Neural cell (in vitro differentiated cells): ENCODE results near the gene PLCH1. TPM values are rescaled to one million over a fixed set of nuclear protein-coding genes. Genes with fewer than 3 reads are reported as not detected.

Experiments
- H2AFZ ChIP-seq: fragments of 200-600, 300-800 bp; sonication (generic), shearing (Covaris generic); 2 replicates; pipeline ENCODE4 v1.6.0; 2014; ENCODE audit warnings: low read depth, mild to moderate bottlenecking, antibody characterized with exemption, low read length, moderate library complexity
- H3F3A ChIP-seq: fragments of 200-600 bp; shearing (Covaris generic); 2 replicates; pipeline ENCODE4 v1.6.1; 2016; ENCODE audit warnings: mild to moderate bottlenecking, moderate library complexity, mixed read lengths, antibody characterized with exemption, low read length; ENCODE audit not compliant: insufficient read depth, poor library complexity, severe bottlenecking
- H3K27ac ChIP-seq: fragments of 200-600, 300-800 bp; sonication (generic), shearing (Covaris generic); 2 replicates; pipeline ENCODE4 v1.5.1; 2014; ENCODE audit warnings: mild to moderate bottlenecking, low read length, moderate library complexity
- H3K27me3 ChIP-seq: fragments of 300-800, 200-600 bp; sonication (generic), shearing (Covaris generic); 2 replicates; pipeline ENCODE4 v1.6.0; 2014; ENCODE audit warnings: mild to moderate bottlenecking, low read depth, low read length, moderate library complexity; ENCODE audit not compliant: insufficient read depth
- H3K36me3 ChIP-seq: fragments of 300-800, 200-600 bp; sonication (generic), shearing (Covaris generic); 2 replicates; pipeline ENCODE4 v1.5.1; 2014; ENCODE audit warnings: mild to moderate bottlenecking, antibody characterized with exemption, low read length, moderate library complexity; ENCODE audit not compliant: insufficient read depth
- H3K4me2 ChIP-seq: fragments of 300-800, 200-600 bp; sonication (generic), shearing (Covaris generic); 2 replicates; pipeline ENCODE4 v1.6.0; 2014; ENCODE audit warnings: mild to moderate bottlenecking, low read length
- H3K4me3 ChIP-seq: fragments of 300-800, 200-600 bp; sonication (generic), shearing (Covaris generic); 2 replicates; pipeline ENCODE4 v1.5.1; 2014; ENCODE audit warnings: mild to moderate bottlenecking, low read length, moderate library complexity
- H3K79me2 ChIP-seq: fragments of 200-600 bp; shearing (Covaris generic); replicated peaks from 2 replicates; pipeline ENCODE4 v1.6.0; 2014; ENCODE audit warnings: mild to moderate bottlenecking, low read length, moderate library complexity; ENCODE audit not compliant: insufficient read depth
- H3K9ac ChIP-seq: fragments of 300-800, 200-600 bp; sonication (generic), shearing (Covaris generic); 2 replicates; pipeline ENCODE4 v1.6.1; 2016; ENCODE audit warnings: mild to moderate bottlenecking, low read length, mixed read lengths
- H3K9me2 ChIP-seq: fragments of 200-600 bp; shearing (Covaris generic); 2 replicates; pipeline ENCODE4 v1.6.1; 2016; ENCODE audit warnings: mild to moderate bottlenecking, low read length, mixed read lengths; ENCODE audit not compliant: insufficient read depth
- H3K9me3 ChIP-seq: fragments of 200-600, 300-800 bp; sonication (generic), shearing (Covaris generic); 2 replicates; pipeline ENCODE4 v1.6.1; 2016; ENCODE audit warnings: mild to moderate bottlenecking, mixed run types, low read length, moderate library complexity, mixed read lengths
- H4K20me1 ChIP-seq: fragments of 200-600 bp; shearing (Covaris generic); 2 replicates; pipeline ENCODE4 v1.6.1; 2016; ENCODE audit warnings: mild to moderate bottlenecking, mixed run types; ENCODE audit not compliant: insufficient read depth
- CTCF ChIP-seq: fragments of 450-650 bp; IDR thresholded peaks from 2 replicates; pipeline ENCODE4 v1.5.1; 2014; ENCODE audit warnings: antibody characterized with exemption, mild to moderate bottlenecking, moderate library complexity; ENCODE audit not compliant: poor library complexity, severe bottlenecking
- EP300 ChIP-seq: fragments of 450-650 bp; conservative IDR thresholded peaks from 2 replicates; pipeline ENCODE4 v1.6.1; 2014; ENCODE audit warnings: antibody characterized with exemption, mild to moderate bottlenecking, moderate library complexity; ENCODE audit not compliant: poor library complexity, severe bottlenecking
- EZH2 ChIP-seq: fragments of 200-600, 300-800 bp; shearing (Covaris generic), sonication (generic); IDR thresholded peaks from 2 replicates; pipeline ENCODE4 v1.6.1; 2014; ENCODE audit warnings: antibody characterized with exemption, low read length, borderline replicate concordance, mild to moderate bottlenecking; ENCODE audit not compliant: insufficient read depth, poor library complexity, severe bottlenecking
- MXI1 ChIP-seq: fragments of 450-650 bp; conservative IDR thresholded peaks from 2 replicates; pipeline ENCODE4 v1.6.1; 2014; ENCODE audit warnings: antibody characterized with exemption, mild to moderate bottlenecking; ENCODE audit not compliant: poor library complexity, severe bottlenecking
- POLR2AphosphoS5 ChIP-seq: IDR thresholded peaks from 2 replicates; pipeline ENCODE4 v1.6.1; 2012
- RAD21 ChIP-seq: fragments of 450-650 bp; conservative IDR thresholded peaks from 2 replicates; pipeline ENCODE4 v1.6.1; 2014; ENCODE audit warnings: antibody characterized with exemption, mild to moderate bottlenecking, moderate library complexity
- REST ChIP-seq: IDR thresholded peaks from 2 replicates; pipeline ENCODE4 v1.6.1; 2012; ENCODE audit warnings: borderline replicate concordance
- SMC3 ChIP-seq: fragments of 450-650 bp; conservative IDR thresholded peaks from 2 replicates; pipeline ENCODE4 v1.6.1; 2014; ENCODE audit warnings: antibody characterized with exemption, mild to moderate bottlenecking, moderate library complexity; ENCODE audit not compliant: poor library complexity
- TAF1 ChIP-seq: IDR thresholded peaks from 2 replicates; pipeline ENCODE4 v1.6.1; 2012; ENCODE audit warnings: low read depth
- polyA plus RNA-seq: library from polyadenylated mRNA; depleted of rRNA; stranded (reverse); fragments of >200 nt; gene quantifications from 2 replicates; pipeline ENCODE4 v1.2.3, GENCODE V29; 2014

Gene PLCH1
- polyA plus RNA-seq, 1 donor from 2014 or later = 13.5 TPM

- Histone ChIP-seq H3K79me2 (no peaks in the 10 kb centered on the region), H3F3A (no peaks in the 10 kb centered on the region), H3K9me2 (no peaks in the 10 kb centered on the region), H3K9ac (no peak overlapping the region), H4K20me1 (no peaks in the 10 kb centered on the region), H3K36me3 (no peaks in the 10 kb centered on the region), H3K9me3 (no peaks in the 10 kb centered on the region), H3K27ac (no peak overlapping the region), H3K4me3 (no peak overlapping the region), H3K4me2 (no peak overlapping the region), H3K27me3 (no peaks in the 10 kb centered on the region), H2AFZ (no peak overlapping the region)
- no peak for TF ChIP-seq MXI1
- no peak for TF ChIP-seq REST
- TF ChIP-seq TAF1 = no peak
- no peak for TF ChIP-seq RAD21
- no peak for TF ChIP-seq POLR2AphosphoS5
- TF ChIP-seq CTCF = no peak
- TF ChIP-seq SMC3 = no peak
- no peak for TF ChIP-seq EZH2
- TF ChIP-seq EP300 = no peak
Measured at GRCh38 chr3:155391551-155391958, 353.3 kb downstream of the PLCH1 start.

GRCh38 chr3:155391104-155391503 lies 353.8 kb downstream of the PLCH1 start:
- Histone ChIP-seq H3K27ac (no peak overlapping the region), H3K36me3 (no peaks in the 10 kb centered on the region), H3F3A (no peaks in the 10 kb centered on the region), H3K4me3 (no peak overlapping the region), H3K9me3 (no peaks in the 10 kb centered on the region), H3K9ac (no peak overlapping the region), H3K9me2 (no peaks in the 10 kb centered on the region), H2AFZ (no peak overlapping the region), H3K27me3 (no peaks in the 10 kb centered on the region), H3K79me2 (no peaks in the 10 kb centered on the region), H3K4me2 (no peak overlapping the region), H4K20me1 (no peaks in the 10 kb centered on the region)
- TF ChIP-seq EP300 (no peak), MXI1 (no peak), SMC3 (no peak), CTCF (no peak), RAD21 (no peak), EZH2 (no peak), REST (no peak)
